ENCODE measurements around the gene TBC1D13.
"Not testable (repeated sequence)": the region's sequence is repeated elsewhere in the genome, so short reads cannot be mapped to it uniquely, and the experiment has no call there.

Gene TBC1D13

DNA sequence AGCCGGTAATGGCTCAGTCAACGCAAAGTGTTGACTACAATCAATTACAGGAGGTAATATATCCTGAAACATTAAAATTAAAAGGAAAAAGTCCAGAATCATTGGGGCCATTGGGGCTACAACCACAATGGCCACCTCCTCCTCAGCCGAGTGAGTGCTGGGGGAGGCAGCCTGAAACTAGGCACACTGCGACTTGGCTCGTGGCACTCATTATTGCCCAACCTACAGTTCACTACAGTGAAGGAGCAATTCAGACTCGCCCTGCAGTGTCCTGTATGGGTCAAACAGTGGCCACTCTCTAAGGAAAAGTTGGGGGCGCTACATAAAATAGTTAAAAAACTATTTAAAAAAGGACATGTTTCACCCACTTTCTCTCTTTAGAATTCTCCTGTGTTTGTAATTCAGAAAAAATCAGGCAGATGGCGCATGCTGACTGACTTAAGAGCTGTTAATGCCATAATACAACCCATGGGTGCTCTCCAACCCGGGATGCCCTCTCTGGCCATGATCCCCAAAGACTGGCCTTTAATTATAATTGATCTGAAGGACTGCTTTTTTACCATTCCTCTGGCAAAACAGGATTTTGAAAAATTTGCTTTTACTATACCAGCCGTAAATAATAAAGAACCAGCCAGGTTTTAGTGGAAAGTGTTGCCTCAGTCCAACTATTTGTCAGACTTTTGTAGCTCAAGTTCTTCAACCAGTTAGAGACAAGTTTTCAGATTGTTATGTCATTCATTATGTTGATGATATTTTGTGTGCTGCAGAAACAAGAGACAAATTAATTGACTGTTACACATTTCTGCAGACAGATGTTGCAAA lies 64.9 kb downstream of the TBC1D13 start:
- DNase-seq, result not testable (repeated sequence)

DNA sequence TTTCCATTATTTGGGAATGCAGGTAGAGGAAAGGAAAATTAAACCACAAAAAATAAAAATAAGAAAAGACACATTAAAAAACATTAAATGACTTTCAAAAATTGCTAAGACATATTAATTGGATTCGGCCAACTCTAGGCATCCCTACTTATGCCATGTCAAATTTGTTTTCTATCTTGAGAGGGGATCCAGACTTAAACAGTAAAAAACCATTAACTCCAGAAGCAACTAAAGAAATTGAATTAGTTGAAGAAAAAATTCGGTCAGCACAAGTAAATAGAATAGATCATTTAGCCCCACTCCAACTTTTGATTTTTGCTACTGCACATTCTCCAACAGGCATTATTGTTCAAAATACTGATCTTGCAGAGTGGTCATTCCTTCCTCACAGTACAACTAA lies 65.6 kb downstream of the TBC1D13 start:
- not testable (repeated sequence) for DNase-seq

DNA sequence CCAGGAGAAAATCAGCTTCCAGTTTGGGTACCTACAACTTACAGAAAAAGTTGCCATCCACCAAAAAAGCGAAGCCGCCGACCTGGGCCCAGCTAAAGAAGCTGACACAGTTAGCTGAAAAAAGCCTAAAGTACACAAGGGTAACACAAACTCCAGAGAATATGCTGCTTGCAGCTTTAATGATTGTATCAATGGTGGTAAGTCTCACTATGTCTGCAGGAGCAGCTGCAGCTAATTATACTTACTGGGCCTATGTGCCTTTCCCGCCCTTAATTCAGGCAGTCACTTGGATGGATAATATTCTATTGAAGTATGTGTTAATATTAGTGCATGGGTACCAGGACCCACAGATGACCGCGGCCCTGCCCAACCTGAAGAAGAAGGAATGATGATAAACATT lies 67.4 kb downstream of the TBC1D13 start:
- not testable (repeated sequence) for DNase-seq

DNA sequence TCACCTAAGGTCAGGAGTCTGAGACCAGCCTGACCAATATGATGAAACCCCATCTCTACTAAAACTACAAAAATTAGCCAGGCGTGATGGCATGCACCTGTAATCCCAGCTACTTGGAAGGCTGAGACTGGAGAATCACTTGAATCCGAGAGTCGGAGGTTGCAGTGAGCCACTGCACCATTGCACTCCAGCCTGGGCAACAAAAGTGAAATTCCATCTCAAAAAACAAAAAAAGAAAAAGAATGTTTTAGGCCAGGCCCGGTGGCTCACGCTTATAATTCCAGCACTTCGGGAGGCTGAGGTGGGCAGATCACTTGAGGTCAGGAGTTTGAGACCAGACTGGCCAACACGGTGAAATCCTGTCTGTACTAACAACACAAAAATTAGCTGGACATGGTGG lies 71.4 kb downstream of the TBC1D13 start:
- not testable (repeated sequence) for DNase-seq
